Stimulated activated CD4-positive, alpha-beta T cell treated with anti-CD3 and anti-CD28 coated beads, Interleukin-4, amount 100 ng/mL, for 48 hours (primary cell): ENCODE data around the gene GPR78.
A peak's percentile ranks its signal among the peaks of the same experiment; 100 is the strongest.

Experiments
- DNase-seq, 2 donors: peaks; one replicate each; pipeline ENCODE4 v3.0.0-alpha.2; 2020; ENCODE audit warnings: low read depth in 2 of 2

The GPR78 gene

GRCh38 chr4:8546766-8547107 lies 33.5 kb upstream of the GPR78 start:
- DNase-seq = no peak

DNA sequence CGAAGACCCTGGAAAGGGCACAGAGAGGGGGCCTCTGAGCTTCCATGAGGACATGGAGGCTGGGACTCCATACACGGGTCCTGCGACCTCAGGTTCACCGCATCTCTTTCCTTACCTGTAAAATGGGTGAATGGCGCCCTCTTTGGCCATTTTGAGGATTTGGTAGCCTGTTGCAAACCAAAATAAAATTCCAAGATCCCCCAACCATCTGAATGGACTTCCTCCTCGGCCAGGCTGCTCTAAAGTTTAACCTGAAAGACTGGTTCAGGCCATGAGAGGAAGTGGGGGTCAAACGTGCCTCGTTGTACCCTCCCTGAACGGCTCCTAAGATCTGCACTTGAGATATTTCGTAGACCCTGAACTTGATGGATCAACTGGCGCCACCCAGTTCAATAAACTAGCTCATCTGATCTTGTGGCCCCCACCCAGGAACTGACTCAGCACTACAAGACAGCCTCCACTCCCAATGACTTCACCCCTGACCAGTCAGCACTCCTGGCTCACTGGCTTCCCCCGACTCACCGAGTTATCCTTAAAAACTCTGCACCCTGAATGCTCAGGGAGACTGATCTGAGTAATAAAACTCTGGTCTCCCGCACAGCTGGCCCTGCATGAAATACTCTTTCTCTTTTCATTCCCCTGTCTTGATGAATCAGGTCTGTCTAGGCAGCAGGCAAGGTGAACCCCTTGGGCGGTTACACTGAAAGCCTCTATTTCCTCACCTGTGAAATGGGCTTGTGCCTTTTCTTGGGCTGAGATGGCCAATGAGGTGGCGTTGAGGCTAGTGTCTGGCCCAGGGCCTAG lies 32.9 kb upstream of the GPR78 start:
- DNase-seq = peak in 1 of 2 donors; percentile 7

DNA sequence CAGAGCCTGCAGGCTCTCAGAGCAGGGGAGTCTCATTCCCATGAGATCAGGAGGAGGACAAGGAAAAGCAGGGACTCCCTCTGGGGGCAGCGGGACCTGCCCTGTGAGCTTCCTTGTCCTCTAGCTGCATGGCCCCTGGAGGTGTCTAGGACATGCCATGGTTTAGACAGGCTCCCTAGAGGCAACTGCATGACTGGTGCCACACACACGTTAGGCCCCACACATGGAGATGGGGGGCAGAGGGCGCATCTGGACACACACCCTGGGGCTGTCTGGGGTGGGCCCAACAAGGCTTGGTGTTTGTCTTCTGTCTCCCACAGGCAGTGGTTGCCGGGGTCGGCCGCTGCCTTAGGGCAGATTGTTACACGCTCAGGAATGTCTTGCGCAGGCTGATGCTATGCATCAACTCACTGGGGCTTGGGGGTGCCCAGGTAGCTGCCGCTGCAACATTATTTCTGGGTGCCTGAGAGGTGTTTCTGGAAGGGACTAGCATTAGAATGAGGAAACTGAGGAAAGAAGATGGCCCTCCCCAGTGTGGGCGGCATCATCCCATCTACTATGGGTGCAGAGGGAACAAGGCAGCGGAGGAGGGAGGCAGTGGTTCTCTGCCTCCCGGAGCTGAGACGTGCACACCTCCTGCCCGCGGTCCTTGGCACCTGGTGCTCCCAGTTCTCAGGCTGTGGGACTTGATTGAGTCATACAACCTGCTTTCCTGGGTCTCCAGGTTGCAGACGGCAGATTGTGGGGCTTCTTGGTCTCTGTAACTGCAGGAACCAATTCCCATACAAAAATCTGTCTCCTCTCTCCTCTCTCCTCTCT lies 32.1 kb upstream of the GPR78 start:
- DNase-seq = no peak

GRCh38 chr4:8548731-8549351 lies 31.4 kb upstream of the GPR78 start:
- no peak for DNase-seq

GRCh38 chr4:8549352-8549931 lies 30.8 kb upstream of the GPR78 start:
- DNase-seq = no peak

GRCh38 chr4:8550691-8551090 lies 29.5 kb upstream of the GPR78 start:
- no peak for DNase-seq

DNA sequence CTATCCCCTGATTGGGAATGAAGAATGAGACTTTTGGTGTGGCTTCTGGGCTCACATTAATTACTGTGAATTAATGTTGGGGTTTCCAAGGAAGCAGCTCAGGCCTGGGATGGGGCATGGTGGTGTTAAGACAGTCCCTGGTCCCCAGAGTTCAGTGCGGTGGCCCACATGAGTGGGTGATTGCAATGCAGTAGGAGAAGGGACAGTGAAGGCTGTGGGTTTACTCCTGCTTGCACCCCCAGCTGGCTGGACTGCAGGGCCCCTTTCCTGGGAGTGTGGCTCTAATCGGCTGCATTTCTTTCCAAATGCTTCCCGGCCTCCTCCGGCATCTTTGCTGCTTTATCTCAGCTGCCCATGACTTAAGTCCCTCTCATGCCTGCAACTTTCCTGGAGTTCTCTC lies 28.2 kb upstream of the GPR78 start:
- no peak for DNase-seq

GRCh38 chr4:8552581-8553205 lies 27.5 kb upstream of the GPR78 start:
- DNase-seq = no peak

- DNase-seq = no peak
Observed at GRCh38 chr4:8553216-8553615, 27.0 kb upstream of the GPR78 start.

- DNase-seq = no peak
Observed at GRCh38 chr4:8553991-8554405, 26.2 kb upstream of the GPR78 start.

- DNase-seq = no peak
Observed at GRCh38 chr4:8554555-8555100, 25.6 kb upstream of the GPR78 start.

- no peak for DNase-seq
Observed at GRCh38 chr4:8555716-8556115, 24.5 kb upstream of the GPR78 start.

GRCh38 chr4:8556341-8557150 lies 23.6 kb upstream of the GPR78 start:
- no peak for DNase-seq

DNA sequence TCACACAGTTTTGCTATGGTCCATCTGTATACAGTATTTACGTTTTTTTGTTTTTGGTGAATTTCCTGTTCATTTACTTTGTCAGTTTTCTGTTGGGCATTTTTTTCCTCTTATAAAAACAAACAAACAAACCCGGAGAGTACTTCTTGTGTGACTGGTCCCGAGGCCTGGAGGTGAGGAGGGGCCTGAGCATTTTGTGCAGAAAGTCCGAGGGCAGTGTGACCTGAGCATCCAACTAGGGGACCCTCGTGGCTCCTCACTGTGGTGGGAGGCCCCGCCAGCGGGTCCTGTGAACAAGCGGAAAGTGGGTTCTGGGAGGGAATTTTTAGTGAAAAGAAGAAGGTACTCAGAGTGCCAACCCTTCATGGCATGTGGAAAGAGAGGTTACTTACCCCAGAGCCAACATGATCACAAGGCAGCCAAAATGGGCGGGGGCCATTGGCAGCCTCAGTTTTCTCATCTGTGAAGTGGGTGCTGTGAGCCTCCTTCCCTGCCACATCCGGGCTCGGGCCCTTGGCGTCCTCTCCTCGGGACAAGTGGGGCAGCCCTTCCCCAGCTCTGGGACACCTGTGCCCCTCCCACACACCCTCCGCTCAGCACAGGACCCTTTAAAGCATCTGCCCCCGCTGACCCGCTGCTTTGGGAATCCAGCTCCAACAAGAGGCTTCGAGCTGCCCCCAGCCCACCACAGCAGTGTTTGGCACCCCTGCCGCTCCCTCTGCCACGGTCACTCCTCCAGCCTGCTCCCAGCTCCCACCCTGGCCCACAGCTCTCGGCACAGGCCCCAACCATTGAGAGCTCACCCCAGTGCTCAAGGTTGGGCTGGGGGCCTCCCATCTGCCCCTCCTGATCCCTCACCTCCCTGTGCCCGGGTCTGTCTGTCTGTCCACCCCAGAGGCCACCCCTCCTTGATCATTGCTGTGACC lies 22.8 kb upstream of the GPR78 start:
- no peak for DNase-seq

- DNase-seq = no peak
Observed at GRCh38 chr4:8558080-8558960, 21.9 kb upstream of the GPR78 start.

GRCh38 chr4:8559011-8559410 lies 21.2 kb upstream of the GPR78 start:
- no peak for DNase-seq

- no peak for DNase-seq
Observed at GRCh38 chr4:8559524-8560264, 20.5 kb upstream of the GPR78 start.
